Measurements from ENCODE around the gene PSENEN. TPM values are rescaled to one million over a fixed set of nuclear protein-coding genes. Genes with fewer than 3 reads are reported as not detected.

The PSENEN gene
- total and polyA plus RNA-seq, 2 of the 8 experiments (the other 6 are each of a cell fraction or from before 2014, with no cell fraction given) = 66.7 to 75.3 TPM

GRCh38 chr19:35744430-35745327, 772 bp upstream of the PSENEN start (continued):
- TF ChIP-seq CHD7 (IDR thresholded peaks at IDR 0.05; ENCODE audit: insufficient replicate concordance, low read length) (no peak), MAX (IDR thresholded peaks at IDR 0.05) (peak; percentile 67), TBP (IDR thresholded peaks at IDR 0.05; ENCODE audit: low read depth, low read length) (peak; percentile 75; the same call in 1 of the 2 replicates), EZH2 (IDR thresholded peaks at IDR 0.05; ENCODE audit: low read depth, low read length, severe bottlenecking) (no peak), ASH2L (IDR thresholded peaks at IDR 0.05; ENCODE audit: low read length) (peak; percentile 67), EGR1 (IDR thresholded peaks at IDR 0.05; ENCODE audit: borderline replicate concordance, low read depth, low read length) (no peak), RXRA (IDR thresholded peaks at IDR 0.05; ENCODE audit: insufficient read depth, low read depth, low read length) (no peak), CHD2 (IDR thresholded peaks at IDR 0.05; ENCODE audit: low read length) (no peak; the same call in 1 of the 2 replicates), SP2 (IDR thresholded peaks at IDR 0.05; ENCODE audit: low read length) (no peak), KDM1A (IDR thresholded peaks at IDR 0.05; ENCODE audit: borderline replicate concordance, low read length) (no peak)

Data from H1 (cell line).